ENCODE data around the gene TRIM28.
A peak's percentile ranks its signal among the peaks of the same experiment; 100 is the strongest.

TRIM28 gene

DNA sequence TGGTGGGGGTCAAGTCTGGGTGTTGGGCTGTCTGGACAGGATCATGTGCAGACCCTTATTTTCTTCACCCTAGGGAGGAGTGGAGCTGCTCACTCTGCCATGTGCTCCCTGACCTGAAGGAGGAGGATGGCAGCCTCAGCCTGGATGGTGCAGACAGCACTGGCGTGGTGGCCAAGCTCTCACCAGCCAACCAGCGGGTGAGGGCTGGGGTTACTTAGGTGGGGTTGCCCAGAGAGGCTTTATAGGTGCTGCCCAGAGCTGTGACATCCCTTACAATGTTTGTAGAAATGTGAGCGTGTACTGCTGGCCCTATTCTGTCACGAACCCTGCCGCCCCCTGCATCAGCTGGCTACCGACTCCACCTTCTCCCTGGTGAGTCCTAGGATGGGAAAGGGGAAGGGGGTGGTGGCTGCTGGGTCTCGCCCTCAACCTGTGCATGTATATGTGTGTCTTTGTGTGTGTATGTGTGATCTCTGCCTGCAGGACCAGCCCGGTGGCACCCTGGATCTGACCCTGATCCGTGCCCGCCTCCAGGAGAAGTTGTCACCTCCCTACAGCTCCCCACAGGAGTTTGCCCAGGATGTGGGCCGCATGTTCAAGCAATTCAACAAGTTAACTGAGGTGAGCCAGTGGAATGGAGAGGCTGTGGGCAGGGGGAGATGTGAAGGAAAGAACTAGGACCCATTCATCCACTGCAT lies 5.9 kb downstream of the TRIM28 start:
- no peak for ATAC-seq

DNA sequence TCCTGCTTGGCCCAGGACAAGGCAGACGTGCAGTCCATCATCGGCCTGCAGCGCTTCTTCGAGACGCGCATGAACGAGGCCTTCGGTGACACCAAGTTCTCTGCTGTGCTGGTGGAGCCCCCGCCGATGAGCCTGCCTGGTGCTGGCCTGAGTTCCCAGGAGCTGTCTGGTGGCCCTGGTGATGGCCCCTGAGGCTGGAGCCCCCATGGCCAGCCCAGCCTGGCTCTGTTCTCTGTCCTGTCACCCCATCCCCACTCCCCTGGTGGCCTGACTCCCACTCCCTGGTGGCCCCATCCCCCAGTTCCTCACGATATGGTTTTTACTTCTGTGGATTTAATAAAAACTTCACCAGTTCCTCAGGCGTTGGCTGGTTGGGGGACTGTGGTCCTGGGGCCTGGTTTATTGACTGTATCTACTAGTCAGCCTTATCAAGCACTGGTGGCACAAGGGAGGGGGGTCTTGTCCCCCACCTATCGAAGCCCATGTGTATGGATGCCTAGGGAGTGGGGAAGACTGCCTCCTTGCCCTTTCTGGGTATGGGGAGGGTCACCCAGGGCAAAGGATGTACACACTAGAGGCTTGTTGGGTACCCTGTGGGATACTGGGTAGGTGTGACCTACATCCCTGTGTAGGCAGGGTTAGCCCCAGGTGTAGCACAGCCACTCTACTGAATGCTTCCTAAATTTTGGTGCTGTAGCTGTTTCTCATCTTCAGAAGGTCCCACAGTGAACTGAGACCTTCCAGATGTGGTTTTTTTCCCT lies 6.7 kb downstream of the TRIM28 start:
- no peak for ATAC-seq

DNA sequence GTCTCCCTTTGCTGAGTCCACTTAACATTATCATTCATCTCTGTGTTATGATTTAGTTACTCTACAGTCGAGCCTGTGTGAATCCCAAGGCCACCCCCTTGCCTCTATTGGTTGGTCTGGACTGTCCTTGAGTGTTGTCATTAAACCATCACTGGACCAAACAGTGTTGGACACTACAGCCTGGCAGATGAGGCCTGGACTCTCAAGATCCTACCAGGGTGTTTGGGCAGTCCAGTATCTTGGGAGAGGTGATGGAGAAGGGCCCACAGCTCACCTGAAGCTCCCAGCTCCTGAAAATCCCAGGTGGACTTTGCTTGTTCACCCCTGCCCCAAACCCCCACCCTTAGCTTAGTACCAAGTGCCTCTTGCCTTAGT lies 7.2 kb downstream of the TRIM28 start:
- no peak for ATAC-seq

DNA sequence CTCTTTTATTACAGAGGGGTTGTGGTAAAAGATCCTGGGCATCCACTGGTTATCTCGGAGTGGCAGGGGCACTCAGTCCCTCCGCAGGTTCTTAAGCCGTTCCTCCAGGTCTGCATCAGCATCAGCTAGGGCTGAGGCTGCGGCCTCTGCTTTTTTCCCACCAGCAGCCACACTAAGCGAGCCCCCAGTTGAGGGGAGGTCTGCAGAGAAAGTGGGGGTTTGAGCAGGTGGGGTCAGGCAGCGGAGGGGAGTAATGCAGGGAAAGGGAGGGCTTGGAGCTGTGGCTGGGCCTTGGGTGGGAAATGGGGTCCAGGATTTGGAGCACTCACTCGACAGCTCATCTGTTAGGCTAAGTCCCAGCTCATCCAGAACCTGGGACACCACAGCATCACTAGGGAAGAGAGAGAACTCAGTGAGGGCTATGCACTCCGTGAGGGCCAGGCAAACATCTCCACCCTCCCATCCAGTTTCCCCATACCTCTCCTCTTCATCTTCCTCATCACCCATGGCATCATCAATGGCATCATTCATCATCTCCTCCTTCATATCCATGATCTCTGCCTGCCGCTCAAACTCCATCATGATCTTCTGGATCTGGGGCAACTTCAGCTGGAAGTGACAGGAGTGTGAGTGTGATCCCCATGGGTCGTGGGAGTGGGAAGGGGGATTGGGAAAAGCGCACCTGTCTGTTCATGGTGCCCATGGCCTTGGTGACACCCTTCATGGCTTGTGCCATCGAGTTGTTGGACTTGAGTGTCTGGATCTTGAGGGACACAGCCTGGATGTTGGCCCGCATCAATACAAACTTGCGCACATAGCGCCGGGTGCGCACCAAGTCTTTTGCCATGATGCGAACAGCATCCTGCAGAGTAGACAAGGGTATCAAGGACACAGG lies 8.0 kb downstream of the TRIM28 start:
- ATAC-seq = no peak

DNA sequence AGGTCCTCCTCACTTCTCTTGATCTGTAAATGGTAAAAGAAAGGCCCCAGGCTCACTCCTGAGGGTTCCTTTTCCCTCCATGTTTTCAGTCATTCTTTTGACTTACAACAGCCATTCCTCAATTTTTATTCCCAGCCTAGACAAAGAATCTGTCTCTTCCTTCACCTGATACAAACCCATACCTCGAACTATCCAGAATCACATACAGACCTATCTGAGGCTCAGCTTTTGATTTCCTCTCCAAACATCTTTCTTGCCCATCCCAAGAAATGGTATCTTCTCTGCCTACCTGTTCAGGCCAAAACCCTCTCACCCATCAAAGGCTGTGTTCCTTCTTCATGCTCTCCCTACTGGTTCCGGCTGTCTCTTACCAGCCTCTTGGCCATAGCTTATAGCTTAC lies 8.8 kb downstream of the TRIM28 start:
- no peak for ATAC-seq

DNA sequence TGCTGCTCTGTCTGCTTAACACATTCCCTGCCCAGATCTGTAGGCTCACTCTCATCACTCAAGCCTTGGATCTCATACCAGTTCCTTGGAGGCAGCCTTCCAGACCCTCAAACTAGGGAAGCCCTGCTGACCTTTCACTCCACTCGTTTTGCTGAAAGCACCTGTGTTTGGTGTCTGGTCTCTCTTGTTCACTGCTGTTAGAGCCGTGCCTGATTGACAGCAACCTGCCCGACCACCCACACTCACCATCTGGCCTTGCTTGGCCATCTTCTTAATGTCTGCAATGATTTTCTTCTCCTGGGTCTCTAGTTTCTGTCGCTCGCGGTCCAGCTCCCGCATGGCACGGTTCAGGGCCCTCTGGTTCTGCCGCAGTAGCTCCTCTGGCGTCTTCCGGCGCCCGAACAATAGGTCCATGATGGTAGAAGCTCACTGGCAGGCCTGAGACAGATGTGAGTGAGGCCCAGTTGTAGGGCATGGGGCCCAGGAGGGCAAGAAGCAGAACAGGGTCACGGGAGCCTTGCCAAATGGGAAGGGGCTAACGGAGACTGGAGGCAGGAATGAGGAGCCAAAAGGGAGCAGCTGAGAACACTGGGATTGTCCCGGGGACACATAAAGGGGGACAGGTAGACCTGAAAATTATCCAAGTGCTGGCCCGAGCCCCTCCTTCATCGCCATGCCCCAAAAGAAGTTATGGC lies 10.1 kb downstream of the TRIM28 start:
- ATAC-seq = no peak

DNA sequence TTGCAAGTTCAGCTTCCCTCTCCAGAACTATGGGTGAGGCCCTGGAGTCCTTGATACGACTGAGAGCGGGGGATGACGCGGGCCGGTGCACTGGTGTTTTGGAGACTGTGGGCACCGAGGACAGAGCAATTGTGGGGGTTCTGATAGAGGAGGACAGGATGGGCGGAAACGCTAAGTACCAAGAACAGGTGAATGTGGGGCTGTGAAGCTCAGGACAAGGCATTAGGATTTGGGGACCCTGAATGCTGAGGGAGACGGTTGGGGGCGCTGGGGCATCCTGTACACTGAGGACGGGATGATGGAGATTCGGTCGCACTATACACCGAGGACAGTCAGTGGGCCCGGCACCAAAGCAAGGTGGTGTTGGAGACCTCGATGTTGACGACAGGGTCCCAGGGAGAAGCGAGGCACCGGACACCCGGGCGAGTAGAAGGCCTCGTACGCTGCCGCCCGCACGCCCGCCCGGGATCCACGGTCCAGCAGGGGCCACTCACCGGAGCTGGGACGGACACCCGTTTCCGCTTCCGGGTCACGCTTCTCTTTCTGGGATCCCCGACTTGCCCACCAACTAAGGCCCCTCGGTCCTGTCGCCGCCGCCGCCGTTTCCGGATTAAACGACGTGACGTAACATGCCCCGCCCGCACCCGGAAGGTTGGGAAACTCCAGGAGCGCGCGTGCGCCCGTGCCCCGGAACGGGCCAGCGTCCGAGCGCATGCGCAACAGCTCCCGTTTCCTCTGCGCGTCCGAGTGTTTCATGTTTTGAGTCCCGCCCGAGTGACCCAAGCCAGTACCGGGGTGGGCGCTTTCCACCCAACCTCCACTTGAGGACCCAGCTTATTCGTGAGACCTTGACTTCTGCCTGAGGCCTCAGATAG lies 10.9 kb downstream of the TRIM28 start, which contains the start of gene CHMP2A:
Gene CHMP2A, minus strand, starts transcription at position 612 of the 875 bp plus-strand sequence. CDS start 893 bp downstream, outside the sequence.
- ATAC-seq = peak; percentile 44 to 46

DNA sequence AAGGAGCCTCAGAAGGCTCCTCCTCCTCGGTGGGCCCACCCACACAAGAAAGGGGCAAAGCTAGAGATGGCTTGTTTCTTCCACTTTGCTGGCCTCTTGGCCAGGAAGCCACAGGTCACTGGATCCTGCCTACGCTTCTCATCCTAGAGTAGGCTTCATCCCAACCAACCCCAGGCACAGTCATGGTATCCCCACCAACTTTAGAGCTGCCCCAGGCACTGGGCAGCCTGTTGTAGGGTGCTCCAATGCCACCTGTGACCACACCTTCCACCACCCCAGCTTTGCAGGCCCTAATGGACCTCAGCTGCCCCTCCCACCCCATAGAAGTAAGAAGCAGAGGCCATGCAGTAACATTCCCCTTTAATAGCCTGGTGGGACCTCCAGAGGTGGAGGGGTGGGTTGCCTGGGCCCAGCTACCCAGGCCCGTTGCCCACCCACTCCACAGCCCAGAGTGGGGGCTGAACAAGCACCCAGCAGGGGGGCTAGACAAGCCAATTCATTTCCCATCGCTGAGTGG lies 11.6 kb downstream of the TRIM28 start:
- ATAC-seq = no peak

DNA sequence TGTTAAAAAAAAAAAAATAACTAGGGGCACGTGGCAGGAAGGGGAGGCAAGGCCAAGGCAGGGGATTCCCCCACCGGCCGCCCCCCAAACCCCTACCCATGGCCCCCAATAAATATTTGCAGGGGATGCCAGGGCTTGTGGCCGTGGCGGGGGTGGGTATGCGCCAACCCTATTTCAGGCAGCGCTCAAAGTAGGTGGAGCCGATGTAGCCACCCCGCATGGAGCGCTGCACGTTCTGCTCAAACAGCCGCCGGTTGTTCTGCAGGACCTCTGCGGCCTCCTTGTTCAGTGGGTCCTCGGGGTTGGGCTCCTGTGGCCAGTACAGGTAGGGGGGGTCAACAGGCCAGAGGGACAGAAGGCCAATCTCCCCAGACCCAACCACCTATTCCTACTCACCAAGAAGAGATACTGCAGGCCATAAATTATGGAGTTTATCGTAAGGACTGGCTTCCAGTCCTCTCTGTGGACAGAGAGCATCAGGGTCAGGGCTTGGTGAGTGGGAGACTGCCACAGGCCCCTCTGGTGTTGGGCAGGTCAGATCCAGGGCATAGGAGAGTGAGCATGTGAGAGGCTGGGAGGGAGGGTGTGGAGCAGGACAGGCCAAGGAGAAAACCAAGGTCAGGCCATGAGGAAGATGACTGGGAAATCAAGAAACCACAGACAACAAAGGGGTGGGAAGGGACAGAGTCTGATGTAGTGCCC lies 12.2 kb downstream of the TRIM28 start:
- no peak for ATAC-seq

DNA sequence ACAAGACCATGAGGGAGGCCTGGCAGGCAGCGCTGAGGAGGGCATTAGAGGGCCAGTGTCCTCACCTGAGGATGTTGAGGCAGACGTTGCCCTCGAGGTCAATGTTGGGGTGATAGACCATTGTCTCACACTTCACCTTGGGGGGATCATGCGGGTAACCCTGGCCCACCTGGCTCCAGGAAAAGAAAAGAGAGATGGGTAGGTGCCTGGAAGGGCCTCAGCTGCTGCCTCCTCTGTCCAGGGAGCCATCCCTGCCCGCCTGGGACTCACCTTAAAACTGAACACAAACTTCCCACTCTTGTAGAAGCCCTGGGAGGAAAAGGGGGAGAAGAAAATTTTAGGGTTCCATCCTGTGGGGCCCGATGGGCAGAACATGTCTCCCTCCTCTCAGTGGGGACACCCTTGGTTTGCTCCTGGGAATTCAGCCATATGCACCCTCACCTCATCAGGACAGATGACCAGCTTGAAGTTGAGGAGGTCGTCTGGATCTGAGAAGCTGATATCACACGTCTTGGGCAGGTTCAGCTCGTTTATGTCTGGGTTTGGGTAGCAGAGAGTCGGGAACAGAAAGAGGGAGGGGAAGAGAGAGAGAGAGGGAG lies 12.9 kb downstream of the TRIM28 start:
- no peak for ATAC-seq

DNA sequence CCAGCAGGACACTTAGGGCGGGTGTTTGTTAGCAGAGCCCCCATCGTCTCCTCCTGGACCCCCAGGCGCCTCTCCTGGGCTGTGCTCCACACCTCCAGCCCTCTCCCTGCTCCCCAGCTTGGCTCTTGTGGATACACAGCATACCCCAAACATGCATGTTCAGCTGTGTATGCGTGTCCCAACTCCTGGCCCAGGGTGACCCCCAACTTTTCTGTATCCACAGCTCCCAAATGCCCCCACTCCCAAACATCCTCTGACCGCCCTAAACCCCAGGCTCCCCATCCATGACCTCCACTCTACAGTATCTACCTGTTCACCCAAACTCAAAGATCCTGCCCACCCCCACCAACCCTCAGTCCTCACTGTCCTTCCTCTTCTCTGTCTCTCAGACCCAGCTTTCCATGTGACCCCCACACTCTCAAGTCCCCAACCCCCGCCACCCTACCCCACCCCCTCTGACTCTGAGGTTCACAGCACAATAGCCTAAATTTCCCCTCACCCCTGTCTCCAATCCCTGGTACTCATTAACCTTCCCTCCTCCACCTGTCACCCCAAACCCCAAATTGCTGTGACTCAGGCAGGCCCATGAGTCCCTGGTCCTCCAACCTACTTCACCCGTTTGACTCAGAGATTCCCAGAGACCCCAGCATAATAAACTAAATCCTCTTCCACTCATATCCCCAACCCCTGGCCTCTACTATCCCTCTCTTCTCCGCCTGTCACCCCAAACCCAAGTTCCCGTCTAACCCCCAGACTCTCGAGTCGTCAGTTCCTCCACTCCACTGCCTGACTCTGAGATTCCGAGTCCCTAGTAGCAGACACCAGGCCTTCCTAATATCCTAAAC lies 13.6 kb downstream of the TRIM28 start:
- no peak for ATAC-seq

DNA sequence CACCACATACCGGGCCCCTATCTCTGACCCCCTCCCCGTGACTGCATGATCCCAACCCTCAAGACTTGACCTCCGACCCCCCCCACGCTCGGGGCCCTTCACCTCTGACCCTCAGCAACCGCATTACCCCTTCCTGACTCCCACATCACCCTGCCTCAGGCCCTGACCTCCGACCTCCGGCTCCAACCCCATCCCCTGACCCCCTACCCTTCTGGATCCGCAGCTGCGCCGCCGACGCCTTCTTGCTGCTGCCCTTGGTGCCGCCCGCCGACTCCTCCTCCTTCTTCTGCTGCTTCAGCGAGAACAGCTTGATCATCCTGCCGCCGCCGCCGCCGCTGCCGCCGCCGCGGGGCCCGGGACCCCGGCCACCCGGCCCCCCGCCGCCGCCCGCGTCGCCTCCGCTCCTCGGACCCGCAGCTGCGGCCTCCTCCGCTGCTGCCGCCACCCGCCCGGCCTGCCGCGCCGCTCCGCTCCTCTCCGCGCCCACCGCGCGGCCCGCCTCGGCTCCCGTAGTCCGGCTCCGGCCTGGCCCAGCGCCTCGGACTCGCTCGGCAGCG lies 14.3 kb downstream of the TRIM28 start, which contains the start of gene UBE2M:
Gene UBE2M, minus strand, starts transcription at position 546 of the 557 bp plus-strand sequence. Its CDS starts 230 bp downstream, at position 316.
- peak; percentile 3 to 6 for ATAC-seq

DNA sequence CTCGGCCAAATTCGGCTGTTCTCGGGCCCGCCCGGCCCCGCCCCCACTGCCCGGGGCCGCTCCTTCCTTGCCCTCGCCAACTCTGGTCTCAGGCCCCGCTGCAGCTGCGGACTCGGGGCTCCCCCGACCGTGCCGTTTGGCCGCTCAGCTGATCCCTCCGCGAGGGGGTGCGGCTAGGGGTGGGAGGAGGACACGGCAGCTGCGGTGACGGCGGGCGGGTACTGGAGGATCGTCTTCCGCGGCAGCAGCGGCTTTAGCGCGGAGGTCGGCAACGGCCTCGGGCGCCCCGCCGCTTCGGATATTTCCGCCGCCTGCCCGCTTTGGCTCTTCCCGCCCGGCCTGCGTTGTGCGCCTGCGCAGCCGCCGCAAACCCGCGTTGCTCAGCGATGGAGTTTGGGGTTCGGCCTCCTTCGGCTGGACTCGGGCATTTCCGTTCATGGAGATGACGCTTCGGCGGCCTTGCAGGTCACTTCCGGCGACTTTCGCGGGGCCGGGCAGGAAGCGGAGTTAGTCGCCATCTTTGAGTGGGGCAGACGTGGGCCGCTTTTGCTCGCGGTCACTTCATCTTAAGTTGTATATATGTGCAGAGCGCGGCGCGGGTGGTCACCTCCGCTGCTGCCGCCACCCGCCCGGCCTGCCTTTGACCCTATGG lies 14.9 kb downstream of the TRIM28 start:
- ATAC-seq = peak; percentile 63 to 66

DNA sequence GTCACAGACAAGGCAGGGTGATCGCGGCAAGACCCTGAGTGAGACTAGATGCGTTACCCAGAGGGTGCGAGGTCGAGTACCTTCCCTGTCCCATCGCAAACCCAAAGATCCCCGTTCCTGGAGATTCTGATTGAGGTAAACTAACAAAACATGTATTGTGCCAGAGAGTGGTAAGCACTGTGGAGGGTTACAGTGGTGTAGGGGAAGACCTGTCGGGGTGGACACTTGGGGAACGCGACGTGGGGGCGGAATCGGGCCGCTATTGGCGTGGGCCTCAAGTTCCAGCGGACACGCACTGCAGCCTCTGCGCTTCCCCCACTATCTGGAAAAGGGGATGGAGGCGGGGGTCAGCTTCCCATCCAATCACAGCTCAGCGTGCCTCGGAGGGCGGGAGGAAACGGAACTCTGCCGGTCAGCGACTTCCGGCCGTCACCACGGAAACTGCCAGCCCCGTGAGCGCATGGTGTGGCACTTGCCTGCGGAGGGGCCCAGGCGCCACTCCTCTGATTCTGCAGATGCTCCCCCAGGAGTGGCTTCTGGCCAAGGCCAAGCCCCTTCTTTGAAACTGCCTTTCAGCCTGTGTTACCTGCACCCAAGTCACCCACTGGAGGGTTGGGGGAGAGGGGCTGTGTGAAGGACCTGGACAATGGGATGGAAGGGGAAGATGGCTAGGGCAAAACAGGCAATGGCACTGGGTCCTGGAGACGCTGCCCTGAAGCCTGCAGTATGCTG lies 15.6 kb downstream of the TRIM28 start:
- ATAC-seq = peak; percentile 2 to 5

DNA sequence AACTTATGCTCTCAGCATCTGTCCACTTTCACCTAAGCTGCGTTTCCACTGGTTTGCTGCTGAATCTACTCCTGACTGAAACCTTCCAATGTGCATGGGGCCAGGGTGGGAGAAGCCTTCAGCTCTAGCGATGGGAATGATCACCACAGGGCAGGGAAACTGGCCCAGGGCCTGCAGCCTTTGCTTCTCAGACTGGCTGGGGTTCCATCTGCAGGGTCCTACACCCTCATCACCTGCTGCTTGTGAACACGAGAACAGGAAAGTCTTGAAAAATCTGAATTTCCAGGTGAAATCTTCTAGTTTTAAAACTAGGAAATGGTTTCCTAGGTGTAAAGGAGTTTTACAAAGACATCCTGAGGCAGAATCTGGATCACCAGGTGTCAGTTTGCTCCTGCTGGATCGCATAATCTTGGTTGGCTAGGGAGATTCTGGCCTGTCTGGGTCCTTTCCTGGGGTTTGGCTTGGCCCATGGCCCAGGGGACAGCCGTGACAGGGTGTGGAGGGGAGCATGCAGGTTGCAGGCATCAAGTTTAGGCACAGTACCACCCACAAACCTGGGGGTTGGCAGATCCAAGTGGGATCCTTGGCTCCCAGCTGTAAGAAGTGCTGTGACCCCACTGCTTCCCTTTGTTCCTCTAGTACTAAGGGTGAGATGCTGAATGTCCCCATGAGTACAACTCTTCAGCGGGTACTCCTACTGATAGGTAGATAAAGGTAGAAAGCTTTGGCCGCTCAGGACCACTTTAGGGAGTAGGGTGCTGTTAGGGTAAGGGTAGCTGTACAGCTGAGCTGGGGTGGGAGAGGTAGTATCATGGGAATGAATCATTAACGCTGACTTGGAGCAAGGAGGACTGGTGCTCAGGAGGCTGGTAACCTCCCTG lies 16.4 kb downstream of the TRIM28 start:
- ATAC-seq = no peak

DNA sequence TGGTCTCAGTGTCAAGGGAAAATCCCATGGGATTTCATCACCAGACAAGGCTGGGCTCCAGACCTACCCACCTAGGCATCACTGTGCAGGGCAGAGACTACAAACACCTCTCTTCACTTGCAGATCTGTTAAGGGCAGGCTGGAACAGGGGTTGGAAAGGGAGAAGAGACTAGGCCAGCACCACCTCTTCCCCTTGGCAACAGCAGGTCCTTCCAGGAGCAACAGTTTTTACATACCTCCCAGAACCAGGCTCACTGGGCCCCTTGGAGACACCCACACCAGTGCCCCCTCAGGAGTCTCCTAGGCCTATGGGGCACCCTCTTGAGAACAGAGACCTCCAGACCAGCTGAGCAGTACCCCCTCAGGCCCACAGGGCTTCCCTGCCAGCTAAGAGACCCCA lies 17.1 kb downstream of the TRIM28 start:
- ATAC-seq = no peak

All from activated CD4-positive, CD25-positive, alpha-beta regulatory T cell treated with anti-CD3 and anti-CD28 coated beads, Interleukin-2, amount 50 U/mL, for 24 hours (primary cell).